WI38 (cell line): ENCODE data around the gene HLA-DQA2.
"Not testable (repeated sequence)": the region's sequence is repeated elsewhere in the genome, so short reads cannot be mapped to it uniquely, and the experiment has no call there.

ENCODE experiments used
- H3K4me3 ChIP-seq: 2 replicates; pipeline ENCODE4 v1.5.1; 2011; ENCODE audit warnings: low read depth, mild to moderate bottlenecking, control low read depth, low read length
- TF ChIP-seq, protein P1 (sequence below): IDR thresholded peaks from 2 replicates; pipeline ENCODE4 v1.5.1; 2012; ENCODE audit warnings: low read depth, mild to moderate bottlenecking, control low read depth, low read length

The HLA-DQA2 gene

DNA sequence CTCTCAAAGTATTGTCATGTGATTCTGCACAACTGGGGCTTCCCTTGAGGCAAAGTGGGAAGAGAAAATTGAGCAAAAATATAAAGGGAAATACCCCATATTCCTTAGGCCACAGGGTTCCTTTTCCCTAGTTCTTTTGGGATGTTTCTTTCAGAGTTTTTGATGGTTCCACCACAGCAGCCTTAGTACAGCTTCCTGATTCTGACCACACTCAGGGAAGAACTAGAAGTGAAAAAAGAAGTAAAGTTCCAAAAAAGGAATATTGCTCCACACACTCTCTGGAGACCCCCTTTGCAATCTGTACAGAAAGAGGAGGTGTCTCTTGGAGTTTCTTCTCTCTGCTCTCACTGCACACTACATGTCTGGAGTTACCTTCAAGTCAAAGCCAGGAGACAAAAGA, 27.9 kb upstream of the HLA-DQA2 start:
- H3K4me3 ChIP-seq: no peak overlapping the region
- TF ChIP-seq, protein P1, sequence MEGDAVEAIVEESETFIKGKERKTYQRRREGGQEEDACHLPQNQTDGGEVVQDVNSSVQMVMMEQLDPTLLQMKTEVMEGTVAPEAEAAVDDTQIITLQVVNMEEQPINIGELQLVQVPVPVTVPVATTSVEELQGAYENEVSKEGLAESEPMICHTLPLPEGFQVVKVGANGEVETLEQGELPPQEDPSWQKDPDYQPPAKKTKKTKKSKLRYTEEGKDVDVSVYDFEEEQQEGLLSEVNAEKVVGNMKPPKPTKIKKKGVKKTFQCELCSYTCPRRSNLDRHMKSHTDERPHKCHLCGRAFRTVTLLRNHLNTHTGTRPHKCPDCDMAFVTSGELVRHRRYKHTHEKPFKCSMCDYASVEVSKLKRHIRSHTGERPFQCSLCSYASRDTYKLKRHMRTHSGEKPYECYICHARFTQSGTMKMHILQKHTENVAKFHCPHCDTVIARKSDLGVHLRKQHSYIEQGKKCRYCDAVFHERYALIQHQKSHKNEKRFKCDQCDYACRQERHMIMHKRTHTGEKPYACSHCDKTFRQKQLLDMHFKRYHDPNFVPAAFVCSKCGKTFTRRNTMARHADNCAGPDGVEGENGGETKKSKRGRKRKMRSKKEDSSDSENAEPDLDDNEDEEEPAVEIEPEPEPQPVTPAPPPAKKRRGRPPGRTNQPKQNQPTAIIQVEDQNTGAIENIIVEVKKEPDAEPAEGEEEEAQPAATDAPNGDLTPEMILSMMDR: no peak

DNA sequence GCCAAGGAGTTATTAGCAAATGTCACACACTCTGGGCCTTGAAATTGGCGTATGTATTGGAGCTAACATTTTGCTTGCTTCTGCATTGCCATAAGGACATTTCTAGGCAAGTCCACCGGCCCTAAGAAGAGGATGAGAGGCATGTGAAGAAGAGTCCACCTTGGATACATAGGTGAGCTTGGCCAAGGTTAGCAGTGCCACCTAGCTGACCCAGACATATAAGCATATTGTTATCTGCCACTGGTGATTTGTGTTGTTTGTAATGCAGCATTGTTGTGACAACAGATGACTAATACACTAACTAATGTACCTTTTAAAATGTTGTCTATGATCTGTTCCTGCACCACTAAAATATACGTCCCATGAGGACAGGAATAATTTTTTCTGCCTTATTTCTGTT, 24.8 kb upstream of the HLA-DQA2 start:
- no peak overlapping the region for H3K4me3 ChIP-seq
- TF ChIP-seq, protein P1: no peak

DNA sequence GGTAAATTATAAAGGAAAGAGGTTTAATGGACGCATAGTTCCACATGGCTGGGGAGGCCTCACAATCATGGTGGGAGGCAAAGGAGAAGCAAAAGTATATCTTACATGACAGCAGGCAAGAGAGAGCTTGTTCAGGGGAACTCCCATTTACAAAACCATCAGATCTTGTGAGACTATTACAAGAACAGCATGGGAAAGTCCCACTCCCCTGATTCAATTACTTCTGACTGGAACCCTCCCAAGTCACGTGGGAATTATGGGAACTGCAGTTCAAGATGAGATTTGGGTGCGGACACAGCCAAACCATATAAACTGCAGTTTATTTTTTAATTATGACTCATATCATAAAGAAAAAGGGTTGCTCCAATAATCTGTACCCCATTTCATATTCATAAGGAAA, 22.3 kb upstream of the HLA-DQA2 start:
- H3K4me3 ChIP-seq: no peak overlapping the region
- TF ChIP-seq, protein P1: no peak

DNA sequence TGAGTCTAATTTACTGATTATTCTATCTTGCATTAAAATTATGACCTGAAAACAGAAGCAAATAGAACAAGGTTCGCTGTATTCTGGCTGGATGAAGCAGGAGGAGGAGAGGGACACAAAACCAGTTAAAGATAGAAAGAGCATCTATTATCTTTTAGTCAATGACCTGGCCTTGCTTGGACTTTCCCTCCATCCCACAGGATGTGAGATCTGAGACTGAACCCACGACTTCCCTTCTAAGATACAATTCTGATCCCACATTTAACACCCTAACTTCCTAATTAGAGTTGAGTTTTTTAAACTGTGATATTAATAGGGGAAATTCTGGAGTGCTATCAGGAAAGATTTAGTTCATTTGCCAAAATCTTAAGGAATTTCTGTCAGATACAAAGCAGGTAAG, 3.1 kb upstream of the HLA-DQA2 start:
- TF ChIP-seq, protein P1: no peak
- no peak overlapping the region for H3K4me3 ChIP-seq

DNA sequence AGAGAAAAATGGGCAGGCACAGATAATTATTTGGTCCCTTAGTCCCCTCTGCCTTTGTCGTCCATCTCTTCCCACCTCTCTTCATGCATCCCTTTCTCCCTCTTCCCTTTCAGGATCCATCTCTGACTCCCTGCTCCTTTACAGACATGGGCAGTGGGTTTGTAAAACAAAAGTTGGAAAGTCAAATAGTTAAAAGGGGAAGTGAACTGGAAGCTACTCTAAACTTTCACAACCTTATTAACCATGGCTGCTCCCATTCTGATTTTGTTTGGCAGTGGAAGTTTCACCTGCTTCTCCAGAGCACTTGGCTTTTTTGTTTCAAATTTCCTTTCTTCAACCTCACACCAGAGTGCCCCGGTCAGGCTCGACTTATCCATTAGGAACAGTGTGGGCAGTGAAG, 1.2 kb downstream of the HLA-DQA2 start:
- TF ChIP-seq, protein P1: no peak
- no peak overlapping the region for H3K4me3 ChIP-seq

DNA sequence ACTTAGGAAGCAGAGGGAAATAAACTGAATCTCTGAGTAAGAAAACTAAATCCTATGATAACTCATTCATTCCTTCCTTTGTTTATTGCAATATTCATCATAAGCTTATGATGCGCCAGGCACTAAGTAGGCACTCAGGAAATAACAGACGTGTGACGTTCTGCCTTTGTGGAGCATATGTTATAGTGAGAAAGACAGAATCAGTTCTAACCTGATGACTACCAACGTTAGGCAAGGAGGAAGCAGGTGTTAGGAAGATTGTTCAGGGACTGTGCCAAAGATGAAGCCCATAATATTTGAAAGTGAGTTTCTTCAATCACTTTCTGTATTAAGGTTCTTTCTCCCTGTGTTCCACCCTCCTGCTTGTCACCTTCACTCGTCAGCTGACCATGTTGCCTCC, 3.6 kb downstream of the HLA-DQA2 start:
- H3K4me3 ChIP-seq: no peak overlapping the region
- TF ChIP-seq, protein P1: no peak

DNA sequence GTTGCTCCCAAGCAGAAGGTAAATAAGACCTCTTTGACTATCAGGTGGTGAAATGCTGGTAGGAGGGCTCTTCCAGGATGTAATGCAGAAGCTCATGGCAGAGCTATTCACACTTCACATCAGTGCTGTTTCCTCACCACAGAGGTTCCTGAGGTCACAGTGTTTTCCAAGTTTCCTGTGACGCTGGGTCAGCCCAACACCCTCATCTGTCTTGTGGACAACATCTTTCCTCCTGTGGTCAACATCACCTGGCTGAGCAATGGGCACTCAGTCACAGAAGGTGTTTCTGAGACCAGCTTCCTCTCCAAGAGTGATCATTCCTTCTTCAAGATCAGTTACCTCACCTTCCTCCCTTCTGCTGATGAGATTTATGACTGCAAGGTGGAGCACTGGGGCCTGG, 4.5 kb downstream of the HLA-DQA2 start:
- not testable (repeated sequence) for H3K4me3 ChIP-seq

DNA sequence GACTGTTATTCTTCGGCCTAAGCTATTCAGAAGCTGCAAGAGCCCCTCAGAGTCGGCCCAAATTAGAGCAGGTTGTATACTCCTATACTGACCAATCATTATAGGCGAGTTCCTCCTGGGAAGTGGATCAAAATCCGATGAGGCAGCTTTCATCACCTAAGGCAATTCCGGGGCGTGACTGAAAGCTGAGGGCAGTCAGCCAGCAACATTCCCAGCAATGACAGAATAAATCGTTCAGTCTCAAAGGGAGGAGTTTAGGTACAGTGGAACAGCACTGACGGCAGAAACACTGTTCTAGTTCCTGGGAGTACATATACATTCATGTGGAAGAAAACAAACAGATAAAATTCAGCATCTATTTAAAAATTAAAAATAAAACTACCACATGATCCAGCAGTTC, 11.4 kb downstream of the HLA-DQA2 start:
- TF ChIP-seq, protein P1: no peak
- H3K4me3 ChIP-seq: no peak overlapping the region
